Glutamatergic neuron (in vitro differentiated cells): ENCODE measurements around the gene EPHA4. TPM values are rescaled to one million over a fixed set of nuclear protein-coding genes. Genes with fewer than 3 reads are reported as not detected.
A peak's percentile ranks its signal among the peaks of the same experiment; 100 is the strongest.

Source experiments
- DNase-seq: peaks from one replicate; pipeline ENCODE4 v3.0.0; 2022
- H3K27ac Mint-ChIP-seq: one replicate; pipeline ENCODE4 v1.8.0; 2020; ENCODE audit warnings: mild to moderate bottlenecking, mixed read lengths, inconsistent platforms; ENCODE audit not compliant: unreplicated experiment
- H3K27me3 Mint-ChIP-seq: one replicate; pipeline ENCODE4 v1.8.0; 2020; ENCODE audit warnings: mild to moderate bottlenecking, moderate library complexity, mixed read lengths, inconsistent platforms; ENCODE audit not compliant: unreplicated experiment
- H3K36me3 Mint-ChIP-seq: one replicate; pipeline ENCODE4 v1.8.0; 2020; ENCODE audit warnings: mild to moderate bottlenecking, mixed read lengths, inconsistent platforms; ENCODE audit not compliant: unreplicated experiment
- H3K4me1 Mint-ChIP-seq: one replicate; pipeline ENCODE4 v1.8.0; 2020; ENCODE audit warnings: mild to moderate bottlenecking, low read depth, mixed read lengths, inconsistent platforms; ENCODE audit not compliant: unreplicated experiment
- H3K4me3 Mint-ChIP-seq: one replicate; pipeline ENCODE4 v1.8.0; 2020; ENCODE audit warnings: mild to moderate bottlenecking, mixed read lengths, inconsistent platforms; ENCODE audit not compliant: unreplicated experiment
- H3K9me3 Mint-ChIP-seq: one replicate; pipeline ENCODE4 v1.8.0; 2020; ENCODE audit warnings: mild to moderate bottlenecking, moderate library complexity, mixed read lengths, inconsistent platforms; ENCODE audit not compliant: unreplicated experiment
- total RNA-seq: library from RNA; stranded (reverse); fragmentation: NEBNext Ultra II Directional; extraction: Animal tissue kit (Norgen Biotek cat#: 25700); gene quantifications from one replicate; pipeline ENCODE4 v1.2.1, GENCODE V29; 2021; ENCODE audit not compliant: unreplicated experiment
- TF ChIP-seq, protein P1 (sequence below): fragments of 200-600 bp; sonication (generic); IDR thresholded peaks from one replicate; pipeline ENCODE4 v1.5.0; 2021; ENCODE audit not compliant: partially characterized antibody, unreplicated experiment

Gene EPHA4
- total RNA-seq, 1 donor from 2014 or later: 57.2 TPM

DNA sequence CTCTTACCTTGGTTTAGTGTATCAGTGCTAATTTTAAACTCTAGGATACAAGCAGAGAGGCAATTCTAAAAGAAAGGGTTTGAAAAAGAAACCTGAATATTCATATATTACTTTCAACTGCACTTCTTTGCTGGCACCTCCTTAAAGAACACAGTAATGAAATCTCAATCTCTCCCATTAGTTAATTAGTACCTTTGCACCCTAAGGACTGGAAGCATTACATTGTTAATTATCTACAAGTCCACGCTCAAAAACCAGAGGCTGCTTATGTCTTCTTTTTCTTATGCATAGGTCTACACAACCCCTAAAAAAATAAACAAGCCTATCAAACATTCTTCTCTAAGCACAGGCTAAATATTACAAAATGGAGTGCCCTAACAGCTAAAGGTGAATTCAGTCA lies 20.2 kb downstream of the EPHA4 start:
- H3K27me3 Mint-ChIP-seq: peaks cover 2% of the 10 kb centered on the region
- H3K4me3 Mint-ChIP-seq: peak overlapping the region; percentile 47
- TF ChIP-seq, protein P1, sequence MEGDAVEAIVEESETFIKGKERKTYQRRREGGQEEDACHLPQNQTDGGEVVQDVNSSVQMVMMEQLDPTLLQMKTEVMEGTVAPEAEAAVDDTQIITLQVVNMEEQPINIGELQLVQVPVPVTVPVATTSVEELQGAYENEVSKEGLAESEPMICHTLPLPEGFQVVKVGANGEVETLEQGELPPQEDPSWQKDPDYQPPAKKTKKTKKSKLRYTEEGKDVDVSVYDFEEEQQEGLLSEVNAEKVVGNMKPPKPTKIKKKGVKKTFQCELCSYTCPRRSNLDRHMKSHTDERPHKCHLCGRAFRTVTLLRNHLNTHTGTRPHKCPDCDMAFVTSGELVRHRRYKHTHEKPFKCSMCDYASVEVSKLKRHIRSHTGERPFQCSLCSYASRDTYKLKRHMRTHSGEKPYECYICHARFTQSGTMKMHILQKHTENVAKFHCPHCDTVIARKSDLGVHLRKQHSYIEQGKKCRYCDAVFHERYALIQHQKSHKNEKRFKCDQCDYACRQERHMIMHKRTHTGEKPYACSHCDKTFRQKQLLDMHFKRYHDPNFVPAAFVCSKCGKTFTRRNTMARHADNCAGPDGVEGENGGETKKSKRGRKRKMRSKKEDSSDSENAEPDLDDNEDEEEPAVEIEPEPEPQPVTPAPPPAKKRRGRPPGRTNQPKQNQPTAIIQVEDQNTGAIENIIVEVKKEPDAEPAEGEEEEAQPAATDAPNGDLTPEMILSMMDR: no peak
- peaks cover 49% of the 10 kb centered on the region for H3K4me1 Mint-ChIP-seq
- no peaks in the 10 kb centered on the region for H3K36me3 Mint-ChIP-seq
- DNase-seq: no peak
- peak overlapping the region; percentile 69 for H3K27ac Mint-ChIP-seq
- peaks cover 11% of the 10 kb centered on the region for H3K9me3 Mint-ChIP-seq

DNA sequence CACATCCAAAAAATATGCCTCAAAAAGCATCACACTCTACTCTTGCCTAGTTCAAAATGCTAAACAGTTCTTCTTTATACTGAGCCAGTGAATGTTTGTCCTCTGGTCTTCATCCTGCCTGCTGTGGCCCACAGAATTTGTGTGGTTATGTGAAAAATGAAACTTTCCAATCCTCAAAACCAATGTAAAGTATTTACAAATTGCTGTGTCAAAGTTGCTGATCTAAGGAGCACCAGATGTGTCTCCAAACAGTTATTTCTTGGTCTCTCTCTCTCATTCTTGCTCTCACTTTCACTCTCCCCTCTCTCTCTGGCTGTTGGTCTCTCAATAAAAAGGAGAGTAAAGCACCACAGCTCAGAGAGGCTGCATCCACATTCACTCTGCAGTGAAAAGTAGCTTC lies 23.0 kb downstream of the EPHA4 start:
- no peak overlapping the region for H3K4me3 Mint-ChIP-seq
- TF ChIP-seq, protein P1: no peak
- no peaks in the 10 kb centered on the region for H3K36me3 Mint-ChIP-seq
- H3K4me1 Mint-ChIP-seq: peaks cover 31% of the 10 kb centered on the region
- peaks cover 8% of the 10 kb centered on the region for H3K9me3 Mint-ChIP-seq
- H3K27ac Mint-ChIP-seq: no peak overlapping the region
- H3K27me3 Mint-ChIP-seq: peaks cover 2% of the 10 kb centered on the region
- DNase-seq: no peak

DNA sequence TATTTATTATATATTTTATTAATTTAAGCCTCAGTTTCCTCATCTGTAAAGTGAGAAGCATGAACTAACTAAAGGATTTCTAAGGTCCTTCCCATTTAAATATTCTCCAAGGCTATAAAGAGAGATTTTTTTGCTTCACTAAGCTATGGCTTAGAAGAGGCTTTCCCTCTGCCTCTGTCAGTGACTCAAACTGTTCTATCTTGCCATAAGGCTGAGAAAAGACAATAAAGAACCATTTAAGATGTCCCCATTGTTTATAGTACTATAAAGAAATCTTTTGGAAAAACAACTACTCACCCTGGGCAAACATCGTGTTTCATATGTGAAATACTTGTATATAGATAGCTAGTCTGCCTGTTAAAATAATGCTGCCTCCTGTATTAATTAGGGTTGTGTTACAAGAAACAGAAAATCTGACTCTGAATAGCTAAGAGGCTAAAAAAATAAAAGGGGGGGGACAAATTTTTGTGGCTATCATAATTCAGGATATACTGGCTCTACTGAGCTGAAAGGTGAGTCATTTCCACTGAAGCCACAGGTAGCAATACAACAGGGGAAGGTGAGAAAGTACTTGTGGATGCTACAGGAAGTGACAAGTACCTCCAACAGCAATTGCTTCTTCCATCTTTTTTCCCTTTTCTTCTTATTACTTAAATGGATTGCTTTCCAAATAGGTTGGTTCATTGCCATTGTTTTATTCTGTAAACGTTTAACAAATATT lies 25.4 kb downstream of the EPHA4 start:
- no peak for DNase-seq
- Mint-ChIP-seq H3K36me3 (no peaks in the 10 kb centered on the region), H3K4me3 (no peak overlapping the region), H3K4me1 (peaks cover 9% of the 10 kb centered on the region), H3K27ac (no peak overlapping the region), H3K27me3 (peaks cover 2% of the 10 kb centered on the region), H3K9me3 (peaks cover 3% of the 10 kb centered on the region)
- TF ChIP-seq, protein P1: no peak

DNA sequence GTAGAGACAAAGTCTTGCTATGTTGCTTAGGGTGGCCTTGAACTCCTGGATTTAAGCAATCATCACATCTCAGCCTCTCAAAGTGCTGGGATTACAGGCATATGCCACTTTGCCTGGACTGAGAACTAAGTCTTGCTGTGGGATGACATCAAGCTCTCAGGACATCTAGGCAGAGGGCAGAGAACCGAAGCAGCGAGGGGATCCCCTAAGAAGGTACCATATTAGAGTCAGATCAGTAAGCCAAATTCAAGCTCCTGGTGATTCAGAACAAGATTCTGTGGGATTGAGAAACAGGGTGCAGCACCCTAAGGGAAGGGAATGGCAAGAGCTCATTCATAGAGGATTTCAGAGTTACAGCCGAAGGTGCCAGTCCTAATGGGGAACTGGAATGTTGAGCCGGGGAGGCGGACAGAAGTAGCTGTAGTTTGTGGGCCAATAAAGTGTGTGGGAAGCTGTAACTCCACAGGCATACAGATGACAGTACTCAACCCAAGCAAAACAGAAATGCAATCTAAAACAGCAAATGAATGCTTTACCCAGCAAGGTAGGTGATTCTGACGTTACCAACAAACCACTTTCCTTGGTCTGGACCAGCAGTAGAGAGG lies 30.9 kb downstream of the EPHA4 start:
- Mint-ChIP-seq H3K4me3 (no peak overlapping the region), H3K9me3 (no peaks in the 10 kb centered on the region), H3K4me1 (peaks cover 1% of the 10 kb centered on the region), H3K36me3 (no peaks in the 10 kb centered on the region), H3K27me3 (peaks cover 2% of the 10 kb centered on the region), H3K27ac (no peak overlapping the region)
- no peak for DNase-seq
- TF ChIP-seq, protein P1: no peak

DNA sequence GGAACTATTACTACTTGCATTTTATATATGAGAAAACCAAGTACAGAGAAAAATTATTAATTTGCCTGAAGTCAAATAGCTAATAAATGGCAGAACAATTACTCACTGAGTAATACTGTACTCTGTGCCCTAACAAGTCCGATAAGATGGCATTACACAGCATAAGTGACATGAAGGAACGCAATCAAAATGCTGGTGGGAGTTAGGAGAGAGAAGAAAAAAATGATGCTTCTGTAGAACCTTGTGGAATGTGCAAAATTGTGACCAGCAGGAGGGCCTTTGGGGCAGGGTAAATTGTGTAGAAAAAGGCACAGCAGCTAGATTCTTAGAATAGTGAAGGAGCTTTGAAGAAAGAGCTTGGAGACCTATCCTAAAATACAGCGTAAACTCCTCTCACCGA lies 32.9 kb downstream of the EPHA4 start:
- TF ChIP-seq, protein P1: no peak
- H3K27ac Mint-ChIP-seq: no peak overlapping the region
- H3K9me3 Mint-ChIP-seq: no peaks in the 10 kb centered on the region
- H3K36me3 Mint-ChIP-seq: no peaks in the 10 kb centered on the region
- DNase-seq: no peak
- H3K4me3 Mint-ChIP-seq: no peak overlapping the region
- peaks cover 1% of the 10 kb centered on the region for H3K4me1 Mint-ChIP-seq
- peaks cover 2% of the 10 kb centered on the region for H3K27me3 Mint-ChIP-seq
